Ovary (tissue), 3 donors: ENCODE data around the gene SRCIN1.

ENCODE experiments used
- CTCF ChIP-seq, 3 donors: fragments of 450-650 bp in 2 of 3; fragments of 200-600 bp in 1 of 3; IDR thresholded peaks; one replicate each; pipeline versions ENCODE4 v1.5.1 to v1.8.0; 2016 to 2022; ENCODE audit warnings: antibody characterized with exemption in 3 of 3, mild to moderate bottlenecking in 1 of 3
- EP300 ChIP-seq: sonication (generic); formaldehyde crosslinking; IDR thresholded peaks from one replicate; pipeline ENCODE4 v1.6.1; 2017; ENCODE audit warnings: antibody characterized with exemption
- POLR2A ChIP-seq: fragments of 450-650 bp; IDR thresholded peaks from one replicate; pipeline ENCODE4 v1.6.1; 2017; ENCODE audit warnings: antibody characterized with exemption, mild to moderate bottlenecking, moderate library complexity
- donor health status: DM: no; HTN: no; CAD: no.

- no peak for TF ChIP-seq CTCF (IDR thresholded peaks at IDR 0.05)
- TF ChIP-seq EP300, result no peak
- TF ChIP-seq POLR2A, result no peak
Observed at GRCh38 chr17:38572669-38573365, 32.9 kb downstream of the SRCIN1 start.
